K562 (cell line): ENCODE data around the gene CPN2. TPM values are rescaled to one million over a fixed set of nuclear protein-coding genes. Genes with fewer than 3 reads are reported as not detected.

Experiments used
- CHD2 ChIP-seq: IDR thresholded peaks from 2 replicates; pipeline ENCODE4 v1.6.1; 2011; ENCODE audit warnings: low read depth, low read length
- CXXC5 ChIP-seq: fragments of 250-450 bp; sonication (Bioruptor Pico); IDR thresholded peaks from 2 replicates; pipeline ENCODE4 v1.8.0; 2022; ENCODE audit warnings: inconsistent platforms, mild to moderate bottlenecking, moderate library complexity
- KLF13 ChIP-seq: fragments of 450-650 bp; IDR thresholded peaks from 2 replicates; pipeline ENCODE4 v1.6.1; 2016; ENCODE audit warnings: missing genetic modification characterization, low read depth, mild to moderate bottlenecking, missing compliant biosample characterization, moderate library complexity, borderline replicate concordance
- LARP7 ChIP-seq: fragments of 450-650 bp; IDR thresholded peaks from 2 replicates; pipeline ENCODE4 v1.6.1; 2016
- NUFIP1 ChIP-seq: fragments of 450-650 bp; IDR thresholded peaks from 2 replicates; pipeline ENCODE4 v1.6.1; 2018; ENCODE audit not compliant: partially characterized antibody
- SMC3 ChIP-seq: conservative IDR thresholded peaks from 2 replicates; pipeline ENCODE4 v1.6.1; 2011; ENCODE audit warnings: low read depth, low read length, improper control_type of control experiment; ENCODE audit not compliant: insufficient read depth
- SP1 ChIP-seq: sonication (generic); formaldehyde crosslinking; IDR thresholded peaks from 2 replicates; pipeline ENCODE4 v1.8.1; 2022; ENCODE audit warnings: mild to moderate bottlenecking, missing genetic modification reagents
- ZBTB17 ChIP-seq: fragments of 450-650 bp; formaldehyde crosslinking; IDR thresholded peaks from 2 replicates; pipeline ENCODE4 v1.4.0; 2020; ENCODE audit warnings: mild to moderate bottlenecking
- ZBTB40 ChIP-seq, 2 experiments: fragments of 450-650 bp in 1 of 2; sonication (generic) in 1 of 2; formaldehyde crosslinking in 1 of 2; IDR thresholded peaks; 2 replicates each; pipeline versions ENCODE4 v1.7.1 to v1.9.0; 2016 to 2022; ENCODE audit warnings: inconsistent platforms in 1 of 2, mild to moderate bottlenecking in 1 of 2, missing genetic modification reagents in 1 of 2
- ZNF174 ChIP-seq: fragments of 250-450 bp; sonication (Bioruptor Pico); IDR thresholded peaks from 2 replicates; pipeline ENCODE4 v1.4.0; 2020; ENCODE audit warnings: mild to moderate bottlenecking
- ZNF311 ChIP-seq: fragments of 250-450 bp; sonication (Bioruptor Pico); IDR thresholded peaks from 2 replicates; pipeline ENCODE4 v1.4.0; 2020; ENCODE audit warnings: mild to moderate bottlenecking, moderate library complexity
- polyA plus RNA-seq, 8 experiments: library from polyadenylated mRNA; depleted of rRNA in 4 of 8; stranded (reverse) in 5 of 8; unstranded in 3 of 8; fragments of >200 nt; fragmentation: Nextera tagmentation in 2 of 8; fragmentation: Illumina TruSeq in 1 of 8; extraction: Ambion mirVana in 2 of 8; extraction: Trizol in 1 of 8; gene quantifications; 2 replicates each; pipeline versions ENCODE4 v1.2.1 to v1.2.3, GENCODE V29; 2011 to 2014; ENCODE audit warnings: inconsistent platforms in 1 of 8, missing spikeins in 1 of 8
- total RNA-seq, 7 experiments: library from RNA; depleted of rRNA in 6 of 7; stranded (reverse); fragments of >200 nt in 6 of 7; fragmentation: Illumina TruSeq in 2 of 7; extraction: Trizol in 2 of 7; gene quantifications; 2 replicates each; pipeline versions ENCODE4 v1.2.1 to v1.2.3, GENCODE V29; 2011 to 2021; ENCODE audit warnings: low replicate concordance in 1 of 7
- TF ChIP-seq, protein P1 (sequence below): fragments of 450-650 bp; formaldehyde crosslinking; IDR thresholded peaks from 2 replicates; pipeline ENCODE4 v1.4.0; 2022; ENCODE audit warnings: missing genetic modification characterization
- TF ChIP-seq, protein P2 (sequence below): conservative IDR thresholded peaks from 2 replicates; pipeline ENCODE4 v1.6.1; 2011; ENCODE audit warnings: low read depth, mild to moderate bottlenecking, low read length; ENCODE audit not compliant: control insufficient read depth
- TF ChIP-seq, protein P3 (sequence below), 2 experiments: IDR thresholded peaks; 2 replicates each; pipeline ENCODE4 v1.6.1; 2012; ENCODE audit warnings: improper control_type of control experiment in 2 of 2, low read depth in 2 of 2, low read length in 2 of 2, borderline replicate concordance in 1 of 2

Gene CPN2
- total and polyA plus RNA-seq, 9 of the 15 experiments (the other 6 are each of a cell fraction or from before 2014, with no cell fraction given): not detected

DNA sequence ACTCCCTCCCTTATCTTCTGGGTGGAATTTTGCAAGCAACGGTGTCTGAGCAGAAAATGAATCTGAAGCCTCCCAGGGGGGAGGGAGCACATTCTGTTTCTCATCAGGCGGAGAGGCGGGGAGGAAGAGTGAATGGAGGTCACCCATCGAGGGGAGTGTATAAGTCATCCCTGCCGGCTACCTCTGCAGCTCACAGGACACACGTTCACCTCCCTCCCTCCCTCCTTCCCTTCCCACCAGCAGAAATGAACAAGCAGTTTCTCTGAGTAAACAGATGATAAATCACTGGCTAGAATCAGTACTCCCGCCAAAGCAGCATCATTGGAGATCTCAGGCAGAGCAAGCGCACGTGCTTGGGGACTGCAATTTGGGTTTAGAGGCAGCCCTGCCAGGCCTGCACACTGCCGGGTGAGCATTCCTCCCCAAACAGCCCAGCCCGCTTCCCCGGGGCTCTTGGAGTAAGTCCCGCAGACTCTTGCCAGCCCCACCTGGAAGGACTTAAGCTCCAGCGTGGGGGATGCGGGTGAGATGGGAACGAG, 38.3 kb downstream of the CPN2 start (continued):
- TF ChIP-seq ZBTB40 (IDR thresholded peaks at IDR 0.05) (no peak), ZBTB40 (CRISPR knock-in tag; IDR thresholded peaks at IDR 0.05) (no peak), SP1 (CRISPR knock-in tag) (no peak), CHD2 (no peak), ZBTB17 (no peak), KLF13 (tag) (no peak), NUFIP1 (no peak), LARP7 (no peak), CXXC5 (CRISPR knock-in tag) (peak; percentile 76), ZNF174 (no peak), SMC3 (no peak), ZNF311 (CRISPR knock-in tag) (no peak)
- TF ChIP-seq, protein P1, sequence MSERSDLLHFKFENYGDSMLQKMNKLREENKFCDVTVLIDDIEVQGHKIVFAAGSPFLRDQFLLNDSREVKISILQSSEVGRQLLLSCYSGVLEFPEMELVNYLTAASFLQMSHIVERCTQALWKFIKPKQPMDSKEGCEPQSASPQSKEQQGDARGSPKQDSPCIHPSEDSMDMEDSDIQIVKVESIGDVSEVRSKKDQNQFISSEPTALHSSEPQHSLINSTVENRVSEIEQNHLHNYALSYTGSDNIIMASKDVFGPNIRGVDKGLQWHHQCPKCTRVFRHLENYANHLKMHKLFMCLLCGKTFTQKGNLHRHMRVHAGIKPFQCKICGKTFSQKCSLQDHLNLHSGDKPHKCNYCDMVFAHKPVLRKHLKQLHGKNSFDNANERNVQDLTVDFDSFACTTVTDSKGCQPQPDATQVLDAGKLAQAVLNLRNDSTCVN (CRISPR knock-in tag): no peak
- TF ChIP-seq, protein P2, sequence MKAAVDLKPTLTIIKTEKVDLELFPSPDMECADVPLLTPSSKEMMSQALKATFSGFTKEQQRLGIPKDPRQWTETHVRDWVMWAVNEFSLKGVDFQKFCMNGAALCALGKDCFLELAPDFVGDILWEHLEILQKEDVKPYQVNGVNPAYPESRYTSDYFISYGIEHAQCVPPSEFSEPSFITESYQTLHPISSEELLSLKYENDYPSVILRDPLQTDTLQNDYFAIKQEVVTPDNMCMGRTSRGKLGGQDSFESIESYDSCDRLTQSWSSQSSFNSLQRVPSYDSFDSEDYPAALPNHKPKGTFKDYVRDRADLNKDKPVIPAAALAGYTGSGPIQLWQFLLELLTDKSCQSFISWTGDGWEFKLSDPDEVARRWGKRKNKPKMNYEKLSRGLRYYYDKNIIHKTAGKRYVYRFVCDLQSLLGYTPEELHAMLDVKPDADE: no peak
- TF ChIP-seq, protein P3, sequence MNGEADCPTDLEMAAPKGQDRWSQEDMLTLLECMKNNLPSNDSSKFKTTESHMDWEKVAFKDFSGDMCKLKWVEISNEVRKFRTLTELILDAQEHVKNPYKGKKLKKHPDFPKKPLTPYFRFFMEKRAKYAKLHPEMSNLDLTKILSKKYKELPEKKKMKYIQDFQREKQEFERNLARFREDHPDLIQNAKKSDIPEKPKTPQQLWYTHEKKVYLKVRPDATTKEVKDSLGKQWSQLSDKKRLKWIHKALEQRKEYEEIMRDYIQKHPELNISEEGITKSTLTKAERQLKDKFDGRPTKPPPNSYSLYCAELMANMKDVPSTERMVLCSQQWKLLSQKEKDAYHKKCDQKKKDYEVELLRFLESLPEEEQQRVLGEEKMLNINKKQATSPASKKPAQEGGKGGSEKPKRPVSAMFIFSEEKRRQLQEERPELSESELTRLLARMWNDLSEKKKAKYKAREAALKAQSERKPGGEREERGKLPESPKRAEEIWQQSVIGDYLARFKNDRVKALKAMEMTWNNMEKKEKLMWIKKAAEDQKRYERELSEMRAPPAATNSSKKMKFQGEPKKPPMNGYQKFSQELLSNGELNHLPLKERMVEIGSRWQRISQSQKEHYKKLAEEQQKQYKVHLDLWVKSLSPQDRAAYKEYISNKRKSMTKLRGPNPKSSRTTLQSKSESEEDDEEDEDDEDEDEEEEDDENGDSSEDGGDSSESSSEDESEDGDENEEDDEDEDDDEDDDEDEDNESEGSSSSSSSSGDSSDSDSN (IDR thresholded peaks at IDR 0.05; ENCODE audit: borderline replicate concordance in 1 of 2, low read depth in 2 of 2, low read length in 2 of 2): peak in 1 of 2 experiments; percentile 70; a peak in 1 of 4 replicates
